ENCODE data around the gene IPO4.

DNA sequence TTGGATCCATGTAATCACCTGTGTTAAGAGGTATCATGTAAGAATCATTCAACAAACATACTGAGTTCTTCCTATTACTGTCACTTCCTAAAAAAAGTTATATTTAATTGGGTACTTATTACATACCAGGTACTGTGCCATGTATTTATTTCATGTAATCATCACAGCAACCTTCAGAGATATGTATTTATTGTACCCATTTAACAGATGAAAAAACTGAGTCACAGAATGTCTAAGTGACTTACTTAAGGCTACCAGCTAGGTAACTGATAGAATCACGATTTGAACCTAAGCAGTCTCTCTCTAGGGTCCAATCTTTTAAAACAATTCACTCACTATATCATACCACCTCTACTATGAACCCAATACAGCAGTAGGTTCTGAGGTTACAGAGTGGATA is 44.2 kb downstream of the IPO4 start:
- TF ChIP-seq, protein P1, sequence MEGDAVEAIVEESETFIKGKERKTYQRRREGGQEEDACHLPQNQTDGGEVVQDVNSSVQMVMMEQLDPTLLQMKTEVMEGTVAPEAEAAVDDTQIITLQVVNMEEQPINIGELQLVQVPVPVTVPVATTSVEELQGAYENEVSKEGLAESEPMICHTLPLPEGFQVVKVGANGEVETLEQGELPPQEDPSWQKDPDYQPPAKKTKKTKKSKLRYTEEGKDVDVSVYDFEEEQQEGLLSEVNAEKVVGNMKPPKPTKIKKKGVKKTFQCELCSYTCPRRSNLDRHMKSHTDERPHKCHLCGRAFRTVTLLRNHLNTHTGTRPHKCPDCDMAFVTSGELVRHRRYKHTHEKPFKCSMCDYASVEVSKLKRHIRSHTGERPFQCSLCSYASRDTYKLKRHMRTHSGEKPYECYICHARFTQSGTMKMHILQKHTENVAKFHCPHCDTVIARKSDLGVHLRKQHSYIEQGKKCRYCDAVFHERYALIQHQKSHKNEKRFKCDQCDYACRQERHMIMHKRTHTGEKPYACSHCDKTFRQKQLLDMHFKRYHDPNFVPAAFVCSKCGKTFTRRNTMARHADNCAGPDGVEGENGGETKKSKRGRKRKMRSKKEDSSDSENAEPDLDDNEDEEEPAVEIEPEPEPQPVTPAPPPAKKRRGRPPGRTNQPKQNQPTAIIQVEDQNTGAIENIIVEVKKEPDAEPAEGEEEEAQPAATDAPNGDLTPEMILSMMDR (IDR thresholded peaks at IDR 0.05), result no peak
- TF ChIP-seq EP300 (IDR thresholded peaks at IDR 0.05) (no peak), POLR2AphosphoS5 (IDR thresholded peaks at IDR 0.05) (no peak)
